GM21367 (cell line): ENCODE results near the gene CACNA2D2.
A peak's percentile ranks its signal among the peaks of the same experiment; 100 is the strongest.

Source experiments
- ATAC-seq: cut with Tn5 transposase; IDR thresholded peaks from one replicate; pipeline ENCODE4 v1.9.1; 2021; ENCODE audit not compliant: unreplicated experiment

The CACNA2D2 gene

DNA sequence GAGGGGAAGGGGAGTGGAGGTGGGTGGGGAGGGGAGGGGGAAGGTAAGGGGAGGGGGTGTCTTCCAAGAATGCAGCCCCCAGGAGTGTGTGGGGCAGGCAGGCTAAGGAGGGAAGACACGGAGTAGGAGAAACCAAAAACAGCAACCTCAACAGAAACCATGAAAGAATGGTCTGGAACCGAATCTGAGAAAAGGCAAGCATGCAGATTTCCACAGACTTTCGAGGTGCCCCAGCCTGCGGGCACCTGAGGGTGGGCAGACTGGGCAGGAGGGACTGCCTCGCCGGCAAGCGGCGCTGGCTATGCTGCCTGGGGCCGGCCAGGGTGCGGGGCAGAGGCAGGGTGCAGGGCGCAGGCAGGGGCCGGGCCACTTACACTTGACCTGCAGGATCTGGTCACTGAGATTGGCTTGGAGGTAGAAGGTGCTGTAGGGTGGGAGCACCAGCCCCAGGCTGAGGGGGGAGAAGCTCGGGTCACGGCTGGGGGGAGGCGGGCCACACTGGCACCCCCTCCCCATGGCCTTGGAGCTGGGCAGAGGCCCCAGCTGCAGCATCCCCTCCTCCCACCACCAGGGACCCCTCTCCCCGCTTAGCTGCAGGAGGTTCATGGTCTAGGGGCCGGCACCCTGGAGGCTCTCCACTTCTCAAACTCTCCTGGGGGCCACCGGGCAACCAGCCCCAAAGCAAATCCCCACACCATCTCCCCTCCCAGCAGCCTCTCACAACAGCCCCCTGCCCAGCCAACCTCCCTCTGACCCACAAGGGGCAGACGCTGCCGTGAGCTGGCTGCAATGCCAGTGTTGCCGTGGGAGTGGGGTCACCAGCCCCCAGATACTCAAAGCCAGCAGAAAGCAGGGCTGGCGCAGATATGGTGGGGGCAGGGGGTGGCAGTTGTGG is 128.8 kb downstream of the CACNA2D2 start:
- no peak for ATAC-seq

DNA sequence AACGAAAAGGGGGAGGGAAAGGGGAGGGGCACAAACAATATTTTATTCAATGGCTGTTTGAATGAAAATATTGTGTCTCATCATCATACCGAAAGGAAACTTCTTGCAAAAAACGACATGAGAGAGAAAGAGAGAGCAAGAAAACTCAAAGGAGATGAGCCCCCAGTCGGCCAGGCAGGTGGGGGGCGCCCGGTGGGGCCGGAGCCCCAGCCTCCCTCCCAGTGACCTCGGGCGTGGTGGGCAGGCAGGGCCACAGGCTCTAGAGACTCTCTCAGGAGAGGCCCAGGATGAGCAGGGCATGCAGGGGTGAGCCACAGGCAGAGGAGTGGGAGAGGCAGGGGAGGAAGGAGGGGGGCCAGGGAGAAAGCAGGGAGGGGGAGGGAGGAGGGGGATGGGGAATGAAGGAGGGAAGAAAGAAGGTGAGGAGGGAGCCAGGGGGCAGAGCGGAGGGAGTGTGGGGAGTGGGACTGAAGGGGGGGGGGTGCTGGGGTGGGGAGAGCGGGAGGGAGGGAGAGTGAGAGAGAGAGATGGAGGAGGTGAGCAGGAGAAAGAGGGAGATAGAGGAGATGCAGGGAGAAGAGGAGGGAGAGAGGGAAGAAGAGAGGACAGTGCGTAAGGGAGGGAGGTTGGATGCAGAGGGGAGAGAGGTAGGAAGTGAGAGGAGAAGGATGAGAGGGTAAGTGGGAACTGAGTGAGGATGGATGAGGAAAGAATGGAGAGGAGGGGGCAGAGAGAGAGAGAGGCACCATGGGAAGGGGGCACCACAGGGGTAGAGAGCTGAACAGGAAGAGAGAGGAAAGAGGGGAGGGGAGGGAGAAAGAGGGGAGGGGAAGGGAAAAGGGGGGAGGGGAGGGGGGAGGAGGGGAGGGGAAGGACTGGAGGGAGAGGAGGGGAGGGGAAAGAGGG is 130.0 kb downstream of the CACNA2D2 start:
- ATAC-seq: no peak

DNA sequence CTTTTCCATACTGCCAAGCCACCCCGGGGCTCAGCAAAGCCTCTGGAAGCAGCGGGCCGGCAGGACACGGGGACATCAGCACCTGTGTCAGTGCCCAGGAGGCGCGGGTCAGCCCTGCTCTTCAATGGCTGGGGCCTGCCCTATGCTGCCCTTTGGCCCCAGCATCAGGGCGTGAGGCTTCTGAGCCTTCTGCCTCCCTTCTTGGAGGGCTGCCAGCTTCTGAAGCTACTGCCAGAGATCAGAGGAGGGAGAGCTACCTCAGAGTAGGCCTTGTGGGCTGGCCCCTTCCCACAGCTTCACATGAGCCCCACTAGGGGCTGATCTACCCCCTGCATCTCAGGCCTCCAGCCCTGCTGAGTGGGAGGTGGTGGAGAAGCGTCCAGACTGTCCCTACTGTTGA is 131.1 kb downstream of the CACNA2D2 start:
- no peak for ATAC-seq

DNA sequence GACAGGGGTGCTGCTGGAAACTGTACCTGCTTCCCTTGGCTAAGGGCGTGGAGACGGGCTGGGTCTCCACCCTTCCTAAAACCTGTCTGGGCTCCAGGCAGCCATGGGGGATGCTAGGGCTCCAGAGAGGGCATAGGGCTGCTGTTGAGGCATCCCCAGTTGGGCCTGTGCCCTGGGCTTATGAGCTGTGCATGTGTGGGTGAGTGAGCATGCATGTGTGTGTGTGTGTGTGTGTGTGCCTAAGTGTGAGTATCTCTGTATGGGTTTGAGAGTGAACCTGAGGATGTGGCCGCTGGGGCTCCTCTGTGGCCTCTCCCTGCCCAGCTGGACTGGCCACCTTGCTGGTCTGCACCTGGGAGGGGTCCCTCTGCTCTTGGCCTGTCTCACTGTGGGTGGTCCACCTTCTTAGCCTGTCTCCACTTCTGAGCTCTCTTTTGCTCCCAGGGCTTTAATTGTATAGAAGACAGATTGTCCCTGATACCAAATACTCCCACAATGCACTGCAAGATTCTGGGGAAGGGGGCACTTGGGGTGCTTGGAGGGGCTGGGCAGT is 132.2 kb downstream of the CACNA2D2 start:
- ATAC-seq: no peak

DNA sequence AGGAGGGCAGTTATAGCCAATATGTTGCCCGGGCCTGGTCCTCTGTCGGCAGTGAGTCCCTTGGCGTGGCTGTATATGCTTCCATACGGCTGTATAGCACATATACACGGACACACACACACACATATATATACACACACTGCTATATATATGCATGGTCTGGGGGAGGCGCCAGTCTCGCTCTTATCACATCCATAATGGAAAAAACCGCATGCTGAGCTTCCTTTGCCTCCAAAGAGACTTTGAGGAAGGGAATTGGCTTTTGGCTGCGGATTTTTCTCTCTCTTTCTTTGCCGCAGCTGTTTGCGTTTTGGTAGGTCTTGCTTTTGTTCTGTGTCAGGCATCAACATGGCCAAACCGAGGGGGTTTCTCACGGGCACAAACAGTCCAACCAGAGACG is 132.8 kb downstream of the CACNA2D2 start:
- no peak for ATAC-seq

DNA sequence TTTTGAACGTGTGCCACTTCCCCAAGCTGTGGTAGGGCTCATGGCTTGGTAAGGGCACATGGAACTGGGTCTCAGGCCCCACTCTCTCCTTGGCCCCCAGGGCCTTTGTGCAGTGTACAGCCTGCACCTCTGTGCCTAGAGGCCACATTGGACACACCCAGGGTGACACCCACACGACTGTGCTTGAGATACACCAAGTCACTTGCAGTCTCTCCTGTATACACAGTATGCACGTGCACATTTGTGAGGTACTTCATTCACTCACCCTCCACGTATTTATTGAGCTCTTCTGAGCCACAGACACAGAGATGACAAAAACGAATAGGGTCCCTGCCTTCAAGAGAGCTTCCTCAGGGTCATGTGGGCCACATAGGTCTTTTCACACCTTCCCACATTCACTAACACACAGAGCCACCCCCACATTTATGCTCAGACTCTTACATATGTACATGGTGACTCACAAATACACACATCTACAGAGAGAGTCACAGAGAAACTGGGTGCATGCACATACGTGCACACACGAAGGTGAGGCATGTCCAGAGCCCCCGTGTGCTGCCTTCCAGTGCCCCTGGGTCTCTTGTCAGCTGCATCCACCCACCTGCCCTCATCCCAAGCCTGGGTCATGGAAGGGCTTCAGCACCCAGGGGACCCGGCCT is 134.3 kb downstream of the CACNA2D2 start:
- no peak for ATAC-seq

DNA sequence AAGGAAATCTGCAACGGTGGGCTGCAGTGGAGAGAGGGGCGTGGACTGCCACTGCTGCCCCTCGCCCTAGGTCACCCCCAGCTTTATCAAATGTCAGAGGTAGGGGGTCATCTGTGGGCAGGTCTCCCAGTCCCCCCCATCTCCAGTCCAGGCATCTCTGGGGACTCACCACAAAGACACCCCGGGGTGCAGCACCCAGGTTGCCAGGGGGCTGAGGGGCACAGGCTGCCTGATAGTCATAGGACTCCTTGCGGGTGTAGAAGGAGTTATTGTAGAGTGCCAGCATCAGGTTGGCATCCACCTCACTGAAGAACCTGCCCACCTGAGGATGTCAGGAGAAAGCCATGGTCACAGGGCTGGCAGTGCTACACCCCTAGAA is 137.6 kb downstream of the CACNA2D2 start:
- ATAC-seq: no peak

DNA sequence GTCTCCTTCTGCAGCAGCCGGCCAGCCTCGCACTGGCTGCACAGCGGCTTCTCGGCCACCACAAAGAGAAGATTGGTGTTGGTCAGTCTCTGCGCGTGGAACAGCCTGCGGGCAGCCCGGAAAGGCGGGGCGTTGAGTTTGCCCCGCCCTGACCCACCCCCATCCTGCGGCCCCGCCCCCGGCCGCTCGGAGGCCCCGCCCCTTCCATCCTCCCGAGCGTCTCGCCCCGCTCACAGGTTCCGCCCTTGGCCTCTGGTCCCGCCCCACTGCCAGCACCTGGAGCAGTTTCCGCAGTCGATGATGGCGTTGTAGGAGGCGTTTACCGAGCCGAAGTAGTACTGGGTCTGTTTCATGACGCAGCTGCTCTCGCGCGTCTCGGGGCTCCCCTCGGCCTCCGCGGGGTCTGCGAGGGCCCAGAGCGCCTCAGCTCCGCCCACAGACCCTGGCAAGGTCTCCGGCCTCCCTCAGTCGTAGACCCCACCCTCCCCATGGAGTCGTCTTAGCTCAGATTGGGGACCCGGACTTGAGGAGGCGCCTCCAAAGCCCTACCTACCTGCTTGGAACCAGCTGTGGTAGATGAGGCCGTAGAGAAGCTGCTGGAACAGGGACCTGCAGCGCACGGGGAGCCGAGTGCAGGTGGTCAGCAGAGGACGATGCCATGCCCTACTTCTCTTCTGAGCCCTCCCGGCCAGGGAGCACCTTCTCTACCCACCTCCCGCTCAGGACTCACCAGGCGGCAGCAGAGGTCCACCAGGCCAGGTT is 138.2 kb downstream of the CACNA2D2 start:
- ATAC-seq: peak; percentile 85

DNA sequence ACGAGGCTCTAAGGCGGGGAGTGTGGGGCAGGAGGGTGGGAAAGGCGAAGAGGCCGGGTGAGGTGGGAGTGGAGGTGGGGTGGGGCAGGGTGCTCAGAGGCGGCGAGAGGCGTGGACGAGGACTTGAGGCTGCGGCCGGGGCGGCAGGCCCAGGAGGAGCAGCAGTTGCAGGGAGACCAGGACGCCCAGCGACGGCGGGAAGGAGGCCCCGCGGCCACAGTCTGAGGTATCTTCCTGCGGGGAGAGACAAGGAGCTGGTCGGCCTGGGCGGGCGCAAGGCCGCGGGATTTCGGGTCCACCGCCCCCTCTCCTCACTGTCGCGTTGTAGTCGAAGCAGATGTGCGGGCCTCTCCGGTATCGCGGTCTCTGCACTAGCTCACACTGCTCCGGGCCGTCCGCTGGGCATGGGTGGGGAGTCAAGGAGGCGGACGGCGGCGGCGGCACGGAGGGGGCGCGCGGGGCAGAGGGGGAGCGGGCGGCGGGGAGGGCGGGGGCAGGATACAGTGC is 138.8 kb downstream of the CACNA2D2 start:
- no peak for ATAC-seq

DNA sequence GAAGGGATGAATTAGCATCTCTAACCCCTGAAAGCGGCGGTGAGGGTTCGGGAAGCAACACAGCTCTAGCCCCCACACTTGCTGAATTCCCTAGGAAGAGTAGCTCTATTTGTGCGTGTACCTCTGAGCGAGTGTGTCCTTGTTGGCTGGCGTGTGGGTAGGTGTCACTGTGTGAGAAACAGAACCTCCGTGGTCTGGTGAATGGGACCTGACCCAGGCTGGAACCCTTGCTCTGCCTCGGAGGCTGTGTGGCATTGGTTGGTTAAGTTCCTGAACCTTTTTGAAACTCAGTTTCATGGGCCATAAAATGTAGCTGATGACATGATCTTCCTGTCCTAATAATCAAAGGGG is 143.7 kb downstream of the CACNA2D2 start:
- ATAC-seq: no peak

DNA sequence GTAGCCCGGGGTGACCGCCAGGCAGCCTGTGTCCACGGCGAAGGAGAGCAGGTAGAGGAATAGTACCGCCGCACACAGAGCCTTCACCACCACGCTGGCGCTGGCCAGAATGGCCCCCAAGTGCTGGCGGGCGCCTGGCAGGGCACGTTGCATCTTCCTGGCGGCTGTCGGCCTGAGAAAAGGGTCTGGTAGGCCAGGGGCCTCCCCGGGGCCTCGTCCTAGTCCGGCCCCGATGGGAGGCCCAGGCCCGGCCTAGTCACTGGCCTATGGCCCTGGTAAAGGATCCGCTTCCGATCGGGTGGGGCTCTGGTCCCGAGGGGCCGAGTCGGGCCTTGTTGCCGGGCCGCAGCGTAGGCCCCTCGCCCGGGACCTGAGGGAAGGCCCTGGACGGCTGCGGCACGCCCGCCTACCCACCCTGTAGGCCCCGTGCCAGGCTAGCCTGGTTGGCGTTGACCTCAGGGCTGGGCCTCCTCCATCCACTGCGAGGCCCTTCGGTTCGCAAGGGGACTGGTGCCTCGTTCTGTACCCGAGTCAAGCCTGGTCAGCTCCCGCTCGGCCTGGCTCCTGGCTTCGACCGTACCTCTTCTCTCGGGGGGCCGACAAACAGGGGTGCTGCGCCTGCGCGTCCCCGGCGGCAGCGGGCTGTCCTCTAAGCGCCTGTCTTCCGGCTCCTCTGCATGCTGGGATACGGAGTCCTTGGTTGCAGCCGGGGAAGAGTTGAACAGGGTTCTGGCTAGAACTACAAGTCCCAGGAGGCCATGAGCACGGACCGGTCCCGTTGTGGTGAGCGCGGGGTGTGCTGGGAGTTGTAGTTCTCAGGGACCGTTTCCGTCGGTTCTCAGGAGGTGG is 144.3 kb downstream of the CACNA2D2 start, which contains the start of gene TMEM115:
Gene TMEM115 (minus strand): TSS at position 611 of the 849 bp plus-strand sequence. CDS start 458 bp downstream, at position 153.
- ATAC-seq: peak; percentile 98

DNA sequence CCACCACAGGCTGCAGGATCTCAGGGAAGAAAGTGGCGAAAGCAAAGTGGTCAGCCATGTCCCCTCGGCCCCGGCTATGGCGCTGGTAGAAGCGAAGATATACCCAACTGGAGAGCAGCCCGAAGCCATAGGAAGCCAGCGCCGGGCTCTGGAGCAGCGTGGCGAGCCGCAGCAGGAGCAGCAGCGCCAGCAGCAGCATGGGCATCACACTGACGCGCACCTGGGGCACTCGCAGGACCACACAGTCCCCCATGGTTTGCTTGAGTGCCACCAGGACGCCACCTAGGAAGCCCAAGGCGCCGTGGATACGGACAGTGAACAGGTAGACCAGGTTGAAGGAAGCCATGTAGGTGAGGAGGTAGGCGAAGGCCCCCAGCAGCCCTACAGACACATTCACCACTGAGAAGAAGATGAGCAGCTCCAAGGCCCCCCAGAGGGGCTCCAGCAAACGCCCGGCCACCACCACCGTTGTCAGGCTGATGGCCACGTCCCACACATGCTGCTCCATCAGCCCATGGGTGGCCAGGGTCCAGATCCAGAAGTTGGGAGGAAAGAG is 145.0 kb downstream of the CACNA2D2 start:
- ATAC-seq: no peak

DNA sequence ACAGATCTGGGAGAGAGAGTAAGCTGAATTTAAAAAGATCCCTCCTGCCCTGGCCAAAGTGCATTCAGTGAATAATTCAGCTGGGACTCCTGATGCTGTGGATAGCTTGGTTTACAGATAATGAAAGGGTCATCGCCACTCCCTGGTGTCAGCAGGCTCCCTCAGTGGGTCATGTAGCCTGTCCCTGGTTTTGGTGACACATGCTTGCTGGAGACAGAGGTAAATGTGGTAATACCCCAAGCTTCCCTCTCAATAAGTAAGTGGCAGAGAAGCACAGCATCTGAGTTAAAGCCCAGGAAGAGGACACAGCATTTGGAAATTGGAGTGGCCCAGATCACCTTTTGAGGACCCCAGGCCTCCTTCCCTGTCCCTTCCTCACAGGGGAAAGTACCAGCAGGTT is 146.0 kb downstream of the CACNA2D2 start:
- no peak for ATAC-seq

DNA sequence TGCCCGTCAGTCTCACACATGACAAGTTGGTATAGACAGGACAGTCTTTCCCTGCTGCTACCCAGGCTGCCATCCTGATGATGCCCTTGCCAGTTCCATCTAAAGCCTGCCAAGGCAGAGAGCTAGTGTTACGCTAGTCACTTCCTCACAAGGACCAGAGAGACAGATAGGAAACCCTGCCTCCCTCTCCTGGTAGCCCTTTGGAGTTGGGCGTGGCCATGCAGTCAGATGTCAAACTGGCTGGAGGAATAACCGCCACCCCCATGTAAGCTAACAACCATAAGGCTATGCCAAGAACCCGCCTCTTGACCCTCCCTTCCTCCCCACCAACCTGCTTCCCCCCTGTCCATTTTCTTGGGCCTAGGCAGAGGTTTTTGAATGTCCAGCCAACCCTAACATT is 146.9 kb downstream of the CACNA2D2 start:
- ATAC-seq: no peak

DNA sequence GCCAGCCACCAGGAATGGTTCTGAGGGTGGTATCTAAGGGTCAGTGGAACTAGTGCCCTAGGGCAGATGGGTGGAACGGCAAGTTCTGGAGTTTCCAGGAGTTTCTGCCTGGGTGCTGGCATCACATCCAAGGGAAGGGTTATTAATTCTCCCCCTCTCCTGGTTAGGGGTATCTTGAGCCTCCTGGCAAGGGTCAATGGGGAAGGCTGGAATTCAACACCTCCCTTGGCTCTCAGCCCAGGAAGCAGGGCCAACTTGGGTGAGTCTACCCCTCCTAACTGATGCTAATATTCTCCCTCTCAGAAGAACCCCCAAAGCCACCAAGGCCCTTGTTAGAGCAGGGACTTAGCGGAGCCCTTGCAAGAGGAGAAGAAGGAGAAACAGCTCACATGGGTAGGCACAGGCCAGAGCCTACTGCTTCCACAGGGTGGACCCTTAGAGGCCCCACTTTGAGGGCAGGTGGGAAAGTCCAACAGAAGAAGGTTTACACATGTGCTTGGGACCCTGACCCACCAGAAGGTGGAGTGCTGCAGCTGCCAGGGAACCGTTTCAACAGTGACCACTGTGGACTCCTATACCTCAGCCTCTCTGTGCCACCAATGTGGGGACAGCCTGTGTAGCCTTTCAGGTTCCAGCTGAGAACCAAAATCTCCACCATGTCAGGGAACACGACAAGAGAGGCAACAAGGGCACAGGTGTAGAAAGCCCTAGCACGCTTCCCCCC is 147.4 kb downstream of the CACNA2D2 start:
- no peak for ATAC-seq

DNA sequence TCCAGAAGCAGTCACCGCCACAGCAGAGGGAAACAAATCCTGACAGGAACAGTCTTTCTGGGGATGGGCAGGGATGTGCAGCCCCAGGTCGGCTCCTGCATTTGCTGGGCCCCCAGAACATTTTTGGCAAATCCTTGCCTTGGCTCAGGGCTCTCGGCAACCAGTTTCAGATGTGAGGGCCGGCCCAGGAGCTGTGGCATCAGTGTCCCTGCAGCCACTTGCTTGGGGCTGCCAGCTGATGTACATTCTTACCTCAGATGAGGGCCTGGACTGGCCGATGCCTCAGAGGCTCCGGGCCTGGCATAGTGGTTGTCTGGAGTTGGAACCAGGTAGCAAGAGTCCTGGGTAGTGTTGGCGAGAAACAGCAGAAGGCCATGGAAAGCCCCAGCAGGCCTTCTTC is 148.6 kb downstream of the CACNA2D2 start:
- no peak for ATAC-seq

DNA sequence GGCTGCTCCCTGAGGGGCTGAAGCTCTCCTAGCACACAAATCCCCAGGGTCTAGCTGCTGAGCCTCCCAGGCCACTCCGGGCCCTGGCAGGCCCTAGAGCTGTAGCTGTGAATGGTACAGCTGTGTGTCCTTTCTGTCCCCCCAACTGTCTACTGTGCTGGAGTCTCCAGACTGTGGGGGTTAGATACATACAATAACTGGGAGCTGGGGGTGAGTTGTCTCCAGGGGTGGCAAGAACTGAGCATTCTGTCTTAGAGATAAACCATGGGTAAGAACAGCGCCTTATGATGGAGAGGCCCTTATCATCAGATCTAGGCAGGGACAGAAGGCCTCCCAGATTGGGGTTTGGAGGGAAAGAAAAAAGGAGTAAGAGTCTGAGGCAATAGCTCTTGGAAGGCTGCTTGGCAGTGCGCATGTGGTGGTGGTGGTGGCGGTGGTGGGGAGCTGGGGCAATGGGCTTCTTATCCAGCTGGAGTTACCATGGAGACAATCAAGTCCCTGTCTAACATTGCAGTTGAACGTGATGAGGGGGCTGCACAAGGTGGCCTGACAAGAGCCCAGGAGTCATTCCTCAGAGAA is 149.2 kb downstream of the CACNA2D2 start:
- ATAC-seq: no peak
